Endometrial microvascular endothelial cells (primary cell): Measurements from ENCODE around the gene VWC2. TPM values are rescaled to one million over a fixed set of nuclear protein-coding genes. Genes with fewer than 3 reads are reported as not detected.

ENCODE experiments used
- in situ Hi-C: cut with HindIII; loops from 2 replicates; pipeline ENCODE4 v1.10.0; 2017; ENCODE audit warnings: low sequenced_read_pairs, low pct_unique_long_range_greater_than_20kb; ENCODE audit errors: inconsistent ontology term
- total RNA-seq: library from RNA; depleted of rRNA; stranded (reverse); fragments of >200 nt; gene quantifications from one replicate; pipeline ENCODE4 v1.2.3, GENCODE V29; 2015; ENCODE audit errors: inconsistent ontology term

Gene VWC2
- total RNA-seq, 1 donor from 2014 or later, result not detected

- in situ Hi-C loops, result no loop called here
Observed at GRCh38 chr7:49885593-49886285, 112.3 kb downstream of the VWC2 start.

DNA sequence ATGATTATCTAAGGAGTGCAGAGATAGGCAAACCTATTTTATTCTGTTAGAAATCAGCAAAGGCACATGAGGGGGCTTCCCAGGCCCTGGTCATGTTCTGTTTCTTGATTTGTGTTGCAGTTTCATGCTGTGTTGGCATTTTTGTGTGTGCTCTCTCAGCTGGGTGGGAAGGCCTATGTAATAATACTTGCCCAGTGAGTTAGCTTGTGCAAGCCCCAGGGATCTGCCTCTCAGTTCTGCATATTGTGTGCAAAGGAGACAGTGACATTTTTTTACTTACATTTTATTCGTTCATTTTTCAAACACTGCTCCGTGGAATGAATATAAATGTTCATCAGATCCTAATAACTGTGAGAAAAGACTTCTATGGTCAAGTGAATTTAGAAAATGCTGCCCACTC is 119.0 kb downstream of the VWC2 start:
- in situ Hi-C loops, result no loop called here

DNA sequence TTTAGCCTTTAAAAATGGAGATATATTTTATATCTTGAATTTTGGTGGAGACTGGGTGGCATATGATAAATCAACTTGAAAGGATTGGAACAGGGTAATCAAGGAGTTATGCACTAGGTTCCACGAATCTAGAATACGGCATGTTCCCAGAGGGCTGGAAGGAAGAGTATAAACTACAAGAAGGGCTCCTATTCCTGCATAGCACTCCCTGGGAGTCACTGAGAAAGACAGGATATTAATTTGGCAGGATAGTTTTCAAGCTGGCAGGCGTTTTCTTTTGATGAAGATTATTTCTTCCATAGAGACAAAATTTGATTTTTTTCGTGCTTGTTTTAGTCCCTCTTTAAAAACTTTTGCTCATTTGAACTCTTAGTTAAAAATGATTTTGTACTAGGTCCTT is 119.7 kb downstream of the VWC2 start:
- in situ Hi-C loops, result no loop called here

DNA sequence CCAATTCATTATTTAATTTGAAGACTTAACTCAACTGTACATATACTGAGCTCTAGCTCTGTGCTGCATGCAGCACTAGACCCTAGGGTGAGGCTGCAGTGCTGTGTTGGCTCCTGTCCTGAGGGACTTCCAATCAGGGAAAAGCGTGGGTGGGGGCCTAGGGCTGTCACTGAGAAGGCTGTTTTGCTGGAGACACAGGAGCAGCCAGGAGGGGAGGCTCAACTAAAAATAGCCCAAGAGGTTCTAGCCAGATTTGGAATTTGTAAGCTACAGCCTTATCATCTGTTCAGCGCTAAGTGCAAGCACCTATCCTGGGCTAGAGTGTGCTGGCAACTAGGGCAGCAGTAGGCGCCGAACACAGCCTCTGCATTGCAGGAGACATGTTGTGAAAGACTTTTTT is 121.1 kb downstream of the VWC2 start:
- in situ Hi-C loops, result no loop called here

- in situ Hi-C loops, result no loop called here
Observed at GRCh38 chr7:49911909-49912308, 138.5 kb downstream of the VWC2 start.

GRCh38 chr7:49926720-49927119 is 153.3 kb downstream of the VWC2 start:
- in situ Hi-C loops, result no loop called here

- in situ Hi-C loops, result no loop called here
Observed at GRCh38 chr7:49927631-49928030, 154.2 kb downstream of the VWC2 start.

DNA sequence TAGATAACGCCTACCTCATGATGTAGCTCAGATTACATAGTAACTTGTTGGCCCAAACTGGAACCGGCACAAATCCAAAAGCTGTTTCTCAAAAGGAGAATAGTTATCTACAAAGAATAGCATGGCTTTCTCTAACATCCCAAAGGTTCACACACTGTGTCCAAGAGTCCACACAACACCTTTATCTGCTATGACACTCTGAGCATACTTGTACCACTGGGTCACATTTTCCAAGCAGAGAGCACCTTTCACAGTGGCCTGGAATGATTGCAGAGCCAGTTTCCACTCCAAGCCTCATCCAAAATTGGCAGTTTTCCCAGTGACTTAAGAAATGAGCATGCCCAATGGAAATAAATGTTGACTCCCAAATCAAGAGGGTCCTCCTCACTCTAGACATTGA is 155.3 kb downstream of the VWC2 start:
- in situ Hi-C loops, result no loop called here

DNA sequence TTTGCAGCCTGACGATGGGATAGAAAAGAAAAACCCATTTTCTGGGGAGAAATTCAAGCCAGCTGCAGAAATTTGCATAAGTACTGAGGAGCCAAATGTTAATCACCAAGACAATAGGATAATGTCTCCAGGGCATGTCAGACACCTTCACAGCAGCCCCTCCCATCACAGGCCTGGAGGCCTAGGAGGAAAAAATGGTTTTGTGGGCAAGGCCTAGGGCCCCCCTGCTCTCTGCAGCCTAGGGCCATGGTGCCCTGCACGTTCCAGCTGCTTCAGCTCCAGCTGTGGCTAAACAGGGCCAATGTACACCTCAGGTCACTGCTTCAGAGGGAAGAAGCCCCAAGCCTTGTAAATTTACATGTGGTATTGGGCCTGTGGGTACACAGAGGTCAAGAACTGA is 158.2 kb downstream of the VWC2 start:
- in situ Hi-C loops, result no loop called here

DNA sequence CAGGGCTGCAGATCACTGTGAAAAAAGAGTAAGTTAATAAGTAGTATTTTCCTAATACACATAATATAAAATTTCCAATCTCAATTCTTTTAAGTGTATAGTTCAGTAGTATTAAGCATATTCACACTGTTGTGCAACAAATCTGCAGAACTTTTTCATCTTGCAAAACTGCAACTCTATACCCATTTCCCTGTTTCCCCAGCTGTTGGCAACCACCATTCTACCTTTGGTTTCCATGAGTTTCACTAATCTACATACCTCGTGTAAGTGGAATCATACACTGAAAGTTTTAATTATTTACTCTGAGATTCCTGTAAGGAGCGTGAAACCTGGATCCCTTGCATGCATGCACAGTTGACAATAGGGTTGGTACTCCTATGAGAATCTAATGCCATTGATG is 164.2 kb downstream of the VWC2 start:
- in situ Hi-C loops, result no loop called here
